Measurements from ENCODE around the gene RAB31.

DNA sequence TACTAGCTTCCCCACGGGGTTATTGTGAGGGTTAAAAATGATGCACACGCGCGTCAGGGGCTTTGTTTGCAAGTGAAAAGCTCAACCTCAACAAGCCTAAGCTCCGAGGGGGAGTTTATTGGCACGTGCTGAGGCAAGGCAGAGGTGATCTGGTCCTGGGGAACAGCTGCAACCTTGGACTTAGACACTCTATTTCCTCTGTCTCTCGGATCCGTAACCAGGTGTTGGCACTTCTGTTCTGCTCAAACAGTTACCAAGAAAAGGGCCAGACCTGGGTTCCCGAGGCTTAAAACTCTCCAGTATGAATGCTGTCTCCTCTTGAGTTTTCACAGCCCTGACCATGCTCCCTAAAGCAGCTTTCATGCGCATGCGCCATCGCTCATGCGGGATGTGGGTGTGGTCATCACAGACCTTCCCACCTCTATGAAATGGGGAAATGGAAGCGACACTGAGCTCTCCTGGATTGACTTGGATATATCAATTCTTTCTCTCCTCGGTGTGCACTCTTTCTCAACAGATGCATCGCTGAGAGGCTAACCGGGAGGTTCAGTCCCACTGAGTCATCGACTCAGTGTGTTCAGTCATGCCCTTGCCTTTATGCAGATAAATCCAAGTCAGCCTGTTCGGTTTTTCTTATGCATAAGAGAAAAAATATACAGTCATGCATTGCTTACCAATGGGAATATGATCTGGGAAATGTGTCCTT lies 19.9 kb upstream of the RAB31 start:
- no peak for TF ChIP-seq POLR2AphosphoS5 (IDR thresholded peaks at IDR 0.05; ENCODE audit: low read depth, low read length)
- no peak for TF ChIP-seq POLR2A (IDR thresholded peaks at IDR 0.05; ENCODE audit: low read depth, low read length)
- TF ChIP-seq POU2F2 (IDR thresholded peaks at IDR 0.05; ENCODE audit: low read depth, low read length), result no peak

All from GM12891 (cell line).